ENCODE measurements around the gene VAMP1. TPM values are rescaled to one million over a fixed set of nuclear protein-coding genes. Genes with fewer than 3 reads are reported as not detected.

Gene VAMP1
- total and polyA plus RNA-seq, 10 of the 15 experiments (the other 5 are each of a cell fraction or from before 2014, with no cell fraction given), result 4.8 to 123 (median 27.5) TPM

GRCh38 chr12:6444704-6445688 is 25.5 kb downstream of the VAMP1 start, which contains the start of gene CD27 (continued):
- TF ChIP-seq ESRRA (IDR thresholded peaks at IDR 0.05; ENCODE audit: low read length) (no peak), RUNX3 (IDR thresholded peaks at IDR 0.05; ENCODE audit: low read length) (no peak)
- TF ChIP-seq, protein P1, sequence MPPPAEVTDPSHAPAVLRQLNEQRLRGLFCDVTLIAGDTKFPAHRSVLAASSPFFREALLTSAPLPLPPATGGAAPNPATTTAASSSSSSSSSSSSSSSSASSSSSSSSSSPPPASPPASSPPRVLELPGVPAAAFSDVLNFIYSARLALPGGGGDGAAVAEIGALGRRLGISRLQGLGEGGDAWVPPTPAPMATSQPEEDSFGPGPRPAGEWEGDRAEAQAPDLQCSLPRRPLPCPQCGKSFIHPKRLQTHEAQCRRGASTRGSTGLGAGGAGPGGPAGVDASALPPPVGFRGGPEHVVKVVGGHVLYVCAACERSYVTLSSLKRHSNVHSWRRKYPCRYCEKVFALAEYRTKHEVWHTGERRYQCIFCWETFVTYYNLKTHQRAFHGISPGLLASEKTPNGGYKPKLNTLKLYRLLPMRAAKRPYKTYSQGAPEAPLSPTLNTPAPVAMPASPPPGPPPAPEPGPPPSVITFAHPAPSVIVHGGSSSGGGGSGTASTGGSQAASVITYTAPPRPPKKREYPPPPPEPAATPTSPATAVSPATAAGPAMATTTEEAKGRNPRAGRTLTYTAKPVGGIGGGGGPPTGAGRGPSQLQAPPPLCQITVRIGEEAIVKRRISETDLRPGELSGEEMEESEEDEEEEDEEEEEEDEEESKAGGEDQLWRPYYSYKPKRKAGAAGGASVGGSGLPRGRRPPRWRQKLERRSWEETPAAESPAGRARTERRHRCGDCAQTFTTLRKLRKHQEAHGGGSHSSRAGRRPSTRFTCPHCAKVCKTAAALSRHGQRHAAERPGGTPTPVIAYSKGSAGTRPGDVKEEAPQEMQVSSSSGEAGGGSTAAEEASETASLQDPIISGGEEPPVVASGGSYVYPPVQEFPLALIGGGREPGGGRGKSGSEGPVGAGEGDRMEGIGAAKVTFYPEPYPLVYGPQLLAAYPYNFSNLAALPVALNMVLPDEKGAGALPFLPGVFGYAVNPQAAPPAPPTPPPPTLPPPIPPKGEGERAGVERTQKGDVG (CRISPR knock-in tag; IDR thresholded peaks at IDR 0.05), result no peak

DNA sequence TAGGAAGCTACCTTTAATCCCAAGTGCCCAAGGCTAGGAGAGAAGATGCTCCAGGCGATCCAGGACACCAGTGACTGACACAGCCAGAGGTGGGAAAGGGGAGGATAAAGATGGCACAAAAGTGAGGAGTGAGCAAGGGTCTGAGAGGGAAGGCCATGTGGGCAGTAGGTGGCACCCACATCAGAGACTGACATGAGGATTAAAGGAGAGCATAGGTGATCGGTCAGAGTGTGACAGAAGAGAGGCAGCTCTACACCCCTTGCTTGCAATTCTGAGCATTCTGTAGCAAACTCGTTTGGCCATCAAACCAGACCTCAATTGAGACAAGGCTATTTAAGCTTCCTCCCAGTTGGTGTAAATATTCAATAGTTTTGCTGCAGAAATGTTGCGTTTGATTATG is 26.4 kb downstream of the VAMP1 start:
- peaks cover 59% of the 10 kb centered on the region for H3K79me2 ChIP-seq (ENCODE audit: control insufficient read depth, insufficient read depth, low read length)
- 0 out of 4 replicates have a peak, but pooled peaks cover 0 to 4% of the 10 kb centered on the region in 2 experiments for H3K36me3 ChIP-seq (ENCODE audit: control insufficient read depth in 2 of 2, insufficient read depth in 2 of 2, low read length in 1 of 2)
- ChIA-PET SMC1A (ENCODE audit: uncharacterized antibody, unreplicated experiment) (interaction anchor here (0.9 to 9.8 kb wide), 12 partner anchors 8 to 407 kb away, joined by 3 to 168 read pairs (median 6); partner anchors contain the start of genes CDCA3, TAPBPL, USP5 and VAMP1), RAD21 (ENCODE audit: unreplicated experiment) (interaction anchor here (0.8 to 17.1 kb wide), 10 partner anchors 8 to 191 kb away, joined by 3 to 319 read pairs (median 4); partner anchors contain the start of genes LPAR5 and TAPBPL), POLR2A (interaction anchor here (1.0 to 17.5 kb wide), 12 partner anchors 8 to 187 kb away, joined by 3 to 384 read pairs (median 15); partner anchors contain the start of genes GAPDH, MRPL51, TAPBPL and VAMP1), CTCF (interaction anchor here (1.2 to 7.2 kb wide), 10 partner anchors 8 to 109 kb away, joined by 3 to 79 read pairs (median 16); partner anchors contain the start of gene TAPBPL)
- WGBS (ENCODE audit: insufficient coverage, insufficient replicate concordance, low lambda C conversion rate, missing lambda C conversion rate), result 4% methylated on average over 4 of the region's 4 CpGs
- no TSS peak for BruUV-seq (replicated peaks)
- peak overlapping the region; percentile 99 for H3K27ac ChIP-seq (ENCODE audit: control insufficient read depth, insufficient read depth)
- H3K27me3 ChIP-seq (replicated peaks in 1 of 2; ENCODE audit: control insufficient read depth in 2 of 2, insufficient read depth in 2 of 2, low read length in 1 of 2), result no peaks in the 10 kb centered on the region
- H3K4me2 ChIP-seq (ENCODE audit: control insufficient read depth, insufficient read depth), result peak overlapping the region; percentile 99
- H3K4me3 ChIP-seq, result peak overlapping the region; percentile 66
- FAIRE-seq (no peak), DNase-seq (ENCODE audit: low read depth, low spot score) (no peak), ATAC-seq (peak; percentile 34)
- H2AFZ ChIP-seq (ENCODE audit: control insufficient read depth, low read depth, low read length), result no peak overlapping the region
- intact Hi-C loops (cut with micrococcal nuclease; ENCODE audit: unreplicated experiment) (no loop called here), in situ Hi-C loops (cut with MboI) (no loop called here)
- H3K9me3 ChIP-seq (replicated peaks; ENCODE audit: control insufficient read depth, insufficient read depth, low read length), result no peaks in the 10 kb centered on the region
- no peaks in the 10 kb centered on the region for H4K20me1 ChIP-seq (ENCODE audit: control insufficient read depth, insufficient read depth)
- H3K9ac ChIP-seq (ENCODE audit: control insufficient read depth, insufficient read depth, low read length), result peak overlapping the region; percentile 84
- peaks cover 46% of the 10 kb centered on the region for H3K4me1 ChIP-seq (ENCODE audit: control insufficient read depth, insufficient read depth, low read length)
- TF ChIP-seq ASH2L (IDR thresholded peaks at IDR 0.05; ENCODE audit: borderline replicate concordance, low read depth), result no peak
- TF ChIP-seq, protein P2, sequence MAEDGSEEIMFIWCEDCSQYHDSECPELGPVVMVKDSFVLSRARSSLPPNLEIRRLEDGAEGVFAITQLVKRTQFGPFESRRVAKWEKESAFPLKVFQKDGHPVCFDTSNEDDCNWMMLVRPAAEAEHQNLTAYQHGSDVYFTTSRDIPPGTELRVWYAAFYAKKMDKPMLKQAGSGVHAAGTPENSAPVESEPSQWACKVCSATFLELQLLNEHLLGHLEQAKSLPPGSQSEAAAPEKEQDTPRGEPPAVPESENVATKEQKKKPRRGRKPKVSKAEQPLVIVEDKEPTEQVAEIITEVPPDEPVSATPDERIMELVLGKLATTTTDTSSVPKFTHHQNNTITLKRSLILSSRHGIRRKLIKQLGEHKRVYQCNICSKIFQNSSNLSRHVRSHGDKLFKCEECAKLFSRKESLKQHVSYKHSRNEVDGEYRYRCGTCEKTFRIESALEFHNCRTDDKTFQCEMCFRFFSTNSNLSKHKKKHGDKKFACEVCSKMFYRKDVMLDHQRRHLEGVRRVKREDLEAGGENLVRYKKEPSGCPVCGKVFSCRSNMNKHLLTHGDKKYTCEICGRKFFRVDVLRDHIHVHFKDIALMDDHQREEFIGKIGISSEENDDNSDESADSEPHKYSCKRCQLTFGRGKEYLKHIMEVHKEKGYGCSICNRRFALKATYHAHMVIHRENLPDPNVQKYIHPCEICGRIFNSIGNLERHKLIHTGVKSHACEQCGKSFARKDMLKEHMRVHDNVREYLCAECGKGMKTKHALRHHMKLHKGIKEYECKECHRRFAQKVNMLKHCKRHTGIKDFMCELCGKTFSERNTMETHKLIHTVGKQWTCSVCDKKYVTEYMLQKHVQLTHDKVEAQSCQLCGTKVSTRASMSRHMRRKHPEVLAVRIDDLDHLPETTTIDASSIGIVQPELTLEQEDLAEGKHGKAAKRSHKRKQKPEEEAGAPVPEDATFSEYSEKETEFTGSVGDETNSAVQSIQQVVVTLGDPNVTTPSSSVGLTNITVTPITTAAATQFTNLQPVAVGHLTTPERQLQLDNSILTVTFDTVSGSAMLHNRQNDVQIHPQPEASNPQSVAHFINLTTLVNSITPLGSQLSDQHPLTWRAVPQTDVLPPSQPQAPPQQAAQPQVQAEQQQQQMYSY (CRISPR knock-in tag; IDR thresholded peaks at IDR 0.05), result no peak
- TF ChIP-seq MLLT1 (IDR thresholded peaks at IDR 0.05), result 0 out of 2 replicates have a peak, but pooled peaks have one; percentile 11
- 0 out of 2 replicates have a peak, but pooled peaks have one; percentile 8 for TF ChIP-seq HDGF (IDR thresholded peaks at IDR 0.05)
